Measurements from ENCODE around the gene SSH2. TPM values are rescaled to one million over a fixed set of nuclear protein-coding genes. Genes with fewer than 3 reads are reported as not detected.
A peak's percentile ranks its signal among the peaks of the same experiment; 100 is the strongest.

The SSH2 gene
- total and polyA plus RNA-seq, 2 of the 13 experiments (the other 11 are each of a cell fraction or from before 2014, with no cell fraction given), result 6.0 to 6.4 TPM

- TF ChIP-seq TFAP4 (IDR thresholded peaks at IDR 0.05; ENCODE audit: borderline replicate concordance, low read depth), result peak; percentile 89
- peak; percentile 18; the same call in 1 of the 2 replicates for TF ChIP-seq FOXK1 (CRISPR knock-in tag; IDR thresholded peaks at IDR 0.05; ENCODE audit: borderline replicate concordance, low read depth)
- no peak; the same call in 1 of the 2 replicates for TF ChIP-seq KDM5B (CRISPR knock-in tag; IDR thresholded peaks at IDR 0.05; ENCODE audit: borderline replicate concordance)
- TF ChIP-seq SOX13 (IDR thresholded peaks at IDR 0.05), result no peak
- TF ChIP-seq SOX13 (CRISPR knock-in tag; conservative IDR thresholded peaks at IDR 0.05 in 1 of 2, IDR thresholded peaks at IDR 0.05 in 1 of 2), result peak in 1 of 2 experiments; percentile 52; a peak in 1 of 4 replicates
- TF ChIP-seq DNMT1 (CRISPR knock-in tag; IDR thresholded peaks at IDR 0.05), result no peak
- TF ChIP-seq ZNF138 (CRISPR knock-in tag; IDR thresholded peaks at IDR 0.05; ENCODE audit: low read depth), result no peak
- peak; percentile 39; the same call in 1 of the 2 replicates for TF ChIP-seq SRF (IDR thresholded peaks at IDR 0.05; ENCODE audit: low read depth, low read length)
- TF ChIP-seq, protein P1, sequence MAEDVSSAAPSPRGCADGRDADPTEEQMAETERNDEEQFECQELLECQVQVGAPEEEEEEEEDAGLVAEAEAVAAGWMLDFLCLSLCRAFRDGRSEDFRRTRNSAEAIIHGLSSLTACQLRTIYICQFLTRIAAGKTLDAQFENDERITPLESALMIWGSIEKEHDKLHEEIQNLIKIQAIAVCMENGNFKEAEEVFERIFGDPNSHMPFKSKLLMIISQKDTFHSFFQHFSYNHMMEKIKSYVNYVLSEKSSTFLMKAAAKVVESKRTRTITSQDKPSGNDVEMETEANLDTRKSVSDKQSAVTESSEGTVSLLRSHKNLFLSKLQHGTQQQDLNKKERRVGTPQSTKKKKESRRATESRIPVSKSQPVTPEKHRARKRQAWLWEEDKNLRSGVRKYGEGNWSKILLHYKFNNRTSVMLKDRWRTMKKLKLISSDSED (CRISPR knock-in tag; IDR thresholded peaks at IDR 0.05), result no peak
- no peak for TF ChIP-seq NFIB (CRISPR knock-in tag; IDR thresholded peaks at IDR 0.05; ENCODE audit: borderline replicate concordance)
- no peak for TF ChIP-seq FUBP1 (CRISPR knock-in tag; IDR thresholded peaks at IDR 0.05; ENCODE audit: borderline replicate concordance)
- 0 out of 2 replicates have a peak, but pooled peaks have one; percentile 44 for TF ChIP-seq MIXL1 (CRISPR knock-in tag; IDR thresholded peaks at IDR 0.05)
- 0 out of 2 replicates have a peak, but pooled peaks have one; percentile 43 for TF ChIP-seq ZSCAN20 (CRISPR knock-in tag; IDR thresholded peaks at IDR 0.05; ENCODE audit: borderline replicate concordance)
- TF ChIP-seq EHMT2 (IDR thresholded peaks at IDR 0.05; ENCODE audit: borderline replicate concordance, low read depth, low read length), result no peak
- 0 out of 2 replicates have a peak, but pooled peaks have one; percentile 54 for TF ChIP-seq STAT5B (CRISPR knock-in tag; IDR thresholded peaks at IDR 0.05)
- no peak for TF ChIP-seq KLF13 (CRISPR knock-in tag; IDR thresholded peaks at IDR 0.05)
- TF ChIP-seq ZNF383 (CRISPR knock-in tag; IDR thresholded peaks at IDR 0.05; ENCODE audit: borderline replicate concordance), result no peak
- 0 out of 2 replicates have a peak, but pooled peaks have one; percentile 38 for TF ChIP-seq ZNF761 (CRISPR knock-in tag; conservative IDR thresholded peaks at IDR 0.05)
- TF ChIP-seq GPBP1L1 (CRISPR knock-in tag; IDR thresholded peaks at IDR 0.05), result no peak
- TF ChIP-seq POGZ (CRISPR knock-in tag; IDR thresholded peaks at IDR 0.05), result no peak; the same call in 1 of the 2 replicates
- TF ChIP-seq ZNF484 (CRISPR knock-in tag; IDR thresholded peaks at IDR 0.05; ENCODE audit: borderline replicate concordance, low read depth), result no peak
- no peak for TF ChIP-seq ZNF7 (CRISPR knock-in tag; IDR thresholded peaks at IDR 0.05)
- TF ChIP-seq SP1 (IDR thresholded peaks at IDR 0.05), result no peak
- TF ChIP-seq SP1 (CRISPR knock-in tag; IDR thresholded peaks at IDR 0.05), result no peak
Observed at GRCh38 chr17:29591737-29592608, 338.1 kb downstream of the SSH2 start (continued).

All from HepG2 (cell line).